ENCODE measurements around the gene IQSEC1.

The IQSEC1 gene

GRCh38 chr3:13113346-13114330, 40.4 kb upstream of the IQSEC1 start:
- H3K4me3 ChIP-seq (ENCODE audit: low read depth, low read length), result no peak overlapping the region
- no peak for DNase-seq (ENCODE audit: low read depth)
- TF ChIP-seq, protein P1, sequence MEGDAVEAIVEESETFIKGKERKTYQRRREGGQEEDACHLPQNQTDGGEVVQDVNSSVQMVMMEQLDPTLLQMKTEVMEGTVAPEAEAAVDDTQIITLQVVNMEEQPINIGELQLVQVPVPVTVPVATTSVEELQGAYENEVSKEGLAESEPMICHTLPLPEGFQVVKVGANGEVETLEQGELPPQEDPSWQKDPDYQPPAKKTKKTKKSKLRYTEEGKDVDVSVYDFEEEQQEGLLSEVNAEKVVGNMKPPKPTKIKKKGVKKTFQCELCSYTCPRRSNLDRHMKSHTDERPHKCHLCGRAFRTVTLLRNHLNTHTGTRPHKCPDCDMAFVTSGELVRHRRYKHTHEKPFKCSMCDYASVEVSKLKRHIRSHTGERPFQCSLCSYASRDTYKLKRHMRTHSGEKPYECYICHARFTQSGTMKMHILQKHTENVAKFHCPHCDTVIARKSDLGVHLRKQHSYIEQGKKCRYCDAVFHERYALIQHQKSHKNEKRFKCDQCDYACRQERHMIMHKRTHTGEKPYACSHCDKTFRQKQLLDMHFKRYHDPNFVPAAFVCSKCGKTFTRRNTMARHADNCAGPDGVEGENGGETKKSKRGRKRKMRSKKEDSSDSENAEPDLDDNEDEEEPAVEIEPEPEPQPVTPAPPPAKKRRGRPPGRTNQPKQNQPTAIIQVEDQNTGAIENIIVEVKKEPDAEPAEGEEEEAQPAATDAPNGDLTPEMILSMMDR (IDR thresholded peaks at IDR 0.05; ENCODE audit: low read depth, low read length), result no peak
- TF ChIP-seq MYC (IDR thresholded peaks at IDR 0.05; ENCODE audit: low read depth, low read length) (no peak), POLR2A (IDR thresholded peaks at IDR 0.05; ENCODE audit: extremely low read depth, insufficient read length) (no peak)
- TF ChIP-seq, protein P2, sequence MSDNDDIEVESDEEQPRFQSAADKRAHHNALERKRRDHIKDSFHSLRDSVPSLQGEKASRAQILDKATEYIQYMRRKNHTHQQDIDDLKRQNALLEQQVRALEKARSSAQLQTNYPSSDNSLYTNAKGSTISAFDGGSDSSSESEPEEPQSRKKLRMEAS (IDR thresholded peaks at IDR 0.05; ENCODE audit: low read depth, low read length), result no peak

- DNase-seq (ENCODE audit: low read depth), result no peak
Measured at GRCh38 chr3:13112521-13113345, 39.5 kb upstream of the IQSEC1 start.

GRCh38 chr3:13111873-13112520, 38.8 kb upstream of the IQSEC1 start:
- TF ChIP-seq POLR2A (IDR thresholded peaks at IDR 0.05; ENCODE audit: extremely low read depth, insufficient read length) (no peak), MYC (IDR thresholded peaks at IDR 0.05; ENCODE audit: low read depth, low read length) (no peak)
- TF ChIP-seq, protein P1 (IDR thresholded peaks at IDR 0.05; ENCODE audit: low read depth, low read length), result no peak
- TF ChIP-seq, protein P2 (IDR thresholded peaks at IDR 0.05; ENCODE audit: low read depth, low read length), result no peak
- DNase-seq (ENCODE audit: low read depth), result no peak
- no peak overlapping the region for H3K4me3 ChIP-seq (ENCODE audit: low read depth, low read length)

More at GRCh38 chr3:13112521-13113345, 39.5 kb upstream of the IQSEC1 start:
- no peak overlapping the region for H3K4me3 ChIP-seq (ENCODE audit: low read depth, low read length)
- TF ChIP-seq POLR2A (IDR thresholded peaks at IDR 0.05; ENCODE audit: extremely low read depth, insufficient read length), result no peak
- TF ChIP-seq, protein P1 (IDR thresholded peaks at IDR 0.05; ENCODE audit: low read depth, low read length), result no peak
- TF ChIP-seq, protein P2 (IDR thresholded peaks at IDR 0.05; ENCODE audit: low read depth, low read length), result no peak
- TF ChIP-seq MYC (IDR thresholded peaks at IDR 0.05; ENCODE audit: low read depth, low read length), result no peak

DNA sequence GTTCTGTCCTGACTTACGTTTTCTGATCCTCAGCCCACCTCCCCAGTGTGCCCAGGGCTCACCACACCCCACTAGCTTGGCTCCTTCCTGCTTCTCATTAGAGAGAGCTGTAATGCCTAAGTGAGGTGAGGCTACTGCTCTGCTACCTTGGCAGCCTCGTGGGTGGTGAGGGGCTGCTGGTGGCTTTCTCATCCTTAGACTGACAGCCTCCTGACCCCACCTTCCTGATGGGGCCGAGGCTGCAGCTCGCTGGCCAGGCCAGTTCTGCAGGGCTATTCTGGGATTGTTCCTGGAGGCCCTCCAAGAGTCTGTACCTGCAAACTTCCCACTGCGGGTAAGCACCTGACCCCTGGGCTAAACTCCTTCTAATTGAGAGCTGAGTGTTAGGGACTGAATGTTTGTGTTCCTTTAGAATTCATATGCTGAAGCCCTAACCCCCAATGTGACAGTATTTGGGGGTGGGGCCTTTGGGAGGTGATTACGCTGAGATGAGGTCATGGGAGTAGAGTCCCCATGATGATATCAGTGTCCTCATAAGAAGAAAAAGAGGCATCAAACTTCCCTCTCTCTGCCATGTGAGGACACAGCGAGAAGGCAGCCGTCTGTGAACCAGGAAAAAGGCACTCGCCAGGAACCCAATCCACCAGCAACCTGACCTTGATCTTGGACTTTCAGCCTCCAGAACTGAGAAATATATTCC, 38.1 kb upstream of the IQSEC1 start:
- H3K4me3 ChIP-seq (ENCODE audit: low read depth, low read length), result no peak overlapping the region
- TF ChIP-seq MYC (IDR thresholded peaks at IDR 0.05; ENCODE audit: low read depth, low read length) (no peak), POLR2A (IDR thresholded peaks at IDR 0.05; ENCODE audit: extremely low read depth, insufficient read length) (no peak)
- TF ChIP-seq, protein P2 (IDR thresholded peaks at IDR 0.05; ENCODE audit: low read depth, low read length), result no peak
- TF ChIP-seq, protein P1 (IDR thresholded peaks at IDR 0.05; ENCODE audit: low read depth, low read length), result no peak
- DNase-seq (ENCODE audit: low read depth), result no peak

DNA sequence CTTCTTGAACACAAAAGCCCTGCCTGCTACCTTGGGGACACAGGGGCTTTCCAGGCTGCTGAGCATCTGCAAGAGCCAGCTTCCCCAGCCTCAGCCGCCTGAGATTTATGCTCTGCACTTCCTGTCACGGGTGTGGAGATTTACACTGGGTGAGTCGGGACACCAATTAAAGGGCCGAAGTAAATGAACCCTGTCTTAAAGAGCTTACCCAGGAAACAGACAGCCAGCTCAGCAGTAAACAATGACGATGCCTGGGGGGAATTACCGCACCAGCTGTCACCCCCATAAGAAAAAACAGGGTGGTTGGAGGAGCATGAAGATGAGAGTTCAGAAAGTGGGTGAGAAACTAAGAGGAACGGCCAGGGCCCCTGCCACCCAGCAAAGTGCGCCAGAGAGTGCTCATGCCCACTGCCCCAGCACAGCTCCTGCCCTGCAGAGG, 37.5 kb upstream of the IQSEC1 start:
- H3K4me3 ChIP-seq (ENCODE audit: low read depth, low read length), result no peak overlapping the region
- no peak for DNase-seq (ENCODE audit: low read depth)
- TF ChIP-seq MYC (IDR thresholded peaks at IDR 0.05; ENCODE audit: low read depth, low read length) (no peak), POLR2A (IDR thresholded peaks at IDR 0.05; ENCODE audit: extremely low read depth, insufficient read length) (no peak)
- TF ChIP-seq, protein P1 (IDR thresholded peaks at IDR 0.05; ENCODE audit: low read depth, low read length), result no peak
- TF ChIP-seq, protein P2 (IDR thresholded peaks at IDR 0.05; ENCODE audit: low read depth, low read length), result no peak
